ENCODE data around the gene CEACAM18. TPM values are rescaled to one million over a fixed set of nuclear protein-coding genes. Genes with fewer than 3 reads are reported as not detected.

Gene CEACAM18
- total RNA-seq, 1 donor from 2014 or later: not detected

DNA sequence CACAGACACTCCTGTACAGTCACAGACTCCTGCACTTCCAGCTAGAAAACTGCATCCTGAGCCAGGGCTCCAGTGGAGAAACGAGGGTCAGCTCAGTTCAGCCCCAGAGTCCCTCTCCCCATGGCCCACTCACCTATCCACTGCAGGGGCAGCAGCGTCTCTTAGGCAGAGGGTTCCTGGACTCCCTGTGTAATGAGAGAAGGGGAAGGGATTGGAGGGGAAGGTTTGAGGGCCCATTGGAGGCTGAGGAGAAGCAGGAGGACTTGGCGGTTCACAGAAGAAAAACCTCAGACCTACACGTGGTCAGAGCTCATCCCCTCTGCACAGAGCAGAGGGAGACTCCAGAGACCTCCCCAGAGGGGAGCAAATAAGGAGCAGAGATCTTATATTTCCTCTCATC lies 9.2 kb upstream of the CEACAM18 start:
- H3K27me3 Mint-ChIP-seq (ENCODE audit: low read depth): peaks cover 12% of the 10 kb centered on the region
- H3K4me3 Mint-ChIP-seq (ENCODE audit: unreplicated experiment): no peak overlapping the region
- H3K36me3 Mint-ChIP-seq (ENCODE audit: low read depth): no peaks in the 10 kb centered on the region
- peaks cover 3% of the 10 kb centered on the region for H3K9me3 Mint-ChIP-seq (ENCODE audit: low read depth)
- H3K4me1 Mint-ChIP-seq (ENCODE audit: low read depth): no peaks in the 10 kb centered on the region
- H3K27ac Mint-ChIP-seq (ENCODE audit: unreplicated experiment): no peak overlapping the region
- TF ChIP-seq, protein P1, sequence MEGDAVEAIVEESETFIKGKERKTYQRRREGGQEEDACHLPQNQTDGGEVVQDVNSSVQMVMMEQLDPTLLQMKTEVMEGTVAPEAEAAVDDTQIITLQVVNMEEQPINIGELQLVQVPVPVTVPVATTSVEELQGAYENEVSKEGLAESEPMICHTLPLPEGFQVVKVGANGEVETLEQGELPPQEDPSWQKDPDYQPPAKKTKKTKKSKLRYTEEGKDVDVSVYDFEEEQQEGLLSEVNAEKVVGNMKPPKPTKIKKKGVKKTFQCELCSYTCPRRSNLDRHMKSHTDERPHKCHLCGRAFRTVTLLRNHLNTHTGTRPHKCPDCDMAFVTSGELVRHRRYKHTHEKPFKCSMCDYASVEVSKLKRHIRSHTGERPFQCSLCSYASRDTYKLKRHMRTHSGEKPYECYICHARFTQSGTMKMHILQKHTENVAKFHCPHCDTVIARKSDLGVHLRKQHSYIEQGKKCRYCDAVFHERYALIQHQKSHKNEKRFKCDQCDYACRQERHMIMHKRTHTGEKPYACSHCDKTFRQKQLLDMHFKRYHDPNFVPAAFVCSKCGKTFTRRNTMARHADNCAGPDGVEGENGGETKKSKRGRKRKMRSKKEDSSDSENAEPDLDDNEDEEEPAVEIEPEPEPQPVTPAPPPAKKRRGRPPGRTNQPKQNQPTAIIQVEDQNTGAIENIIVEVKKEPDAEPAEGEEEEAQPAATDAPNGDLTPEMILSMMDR (IDR thresholded peaks at IDR 0.05): no peak
- DNase-seq (ENCODE audit: low spot score): no peak

DNA sequence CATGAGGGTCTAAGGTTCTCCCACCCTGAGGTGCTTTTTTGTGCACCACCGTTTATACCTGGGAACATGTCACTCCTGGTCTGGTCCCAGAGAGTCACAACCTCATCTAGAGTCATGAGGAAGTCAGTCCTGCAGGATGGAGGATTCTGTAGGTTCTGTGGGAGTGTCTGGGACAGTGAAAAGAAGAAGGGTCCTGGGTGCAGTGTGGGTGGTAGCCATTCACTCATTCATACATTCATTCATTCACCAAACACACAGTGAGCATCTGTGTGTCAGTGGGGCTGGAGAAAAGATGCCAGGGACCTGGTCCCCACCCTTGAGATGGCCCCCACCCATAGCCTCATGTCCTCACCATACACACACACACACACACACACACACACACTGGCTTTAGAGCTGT lies 8.7 kb upstream of the CEACAM18 start:
- no peak for DNase-seq (ENCODE audit: low spot score)
- Mint-ChIP-seq H3K9me3 (ENCODE audit: low read depth) (peaks cover 3% of the 10 kb centered on the region), H3K27me3 (ENCODE audit: low read depth) (peaks cover 12% of the 10 kb centered on the region)

DNA sequence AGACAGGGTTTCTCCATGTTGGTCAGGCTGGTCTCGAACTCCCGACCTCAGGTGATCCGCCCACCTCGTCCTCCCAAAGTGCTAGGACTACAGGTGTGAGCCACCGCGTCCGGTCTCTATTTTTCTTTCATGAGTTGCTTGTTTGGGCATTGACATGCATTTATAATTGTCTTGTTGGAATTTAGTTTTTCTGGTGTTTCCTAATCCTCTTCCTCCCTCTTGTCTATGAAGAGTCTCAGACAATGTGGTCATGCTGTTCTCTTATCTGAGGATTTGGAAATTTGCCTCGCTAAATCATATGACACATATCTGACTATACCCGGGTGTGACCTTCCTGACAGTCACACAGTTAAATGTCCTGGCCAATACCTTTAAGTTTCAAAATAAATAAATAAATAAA lies 7.4 kb upstream of the CEACAM18 start:
- peaks cover 9% of the 10 kb centered on the region for H3K27me3 Mint-ChIP-seq (ENCODE audit: low read depth)
- no peak overlapping the region for H3K4me3 Mint-ChIP-seq (ENCODE audit: unreplicated experiment)
- H3K4me1 Mint-ChIP-seq (ENCODE audit: low read depth): no peaks in the 10 kb centered on the region
- TF ChIP-seq, protein P1 (IDR thresholded peaks at IDR 0.05): no peak
- H3K36me3 Mint-ChIP-seq (ENCODE audit: low read depth): no peaks in the 10 kb centered on the region
- DNase-seq (ENCODE audit: low spot score): no peak
- no peaks in the 10 kb centered on the region for H3K9me3 Mint-ChIP-seq (ENCODE audit: low read depth)
- no peak overlapping the region for H3K27ac Mint-ChIP-seq (ENCODE audit: unreplicated experiment)

More for the DNA sequence above, 8.7 kb upstream of the CEACAM18 start:
- no peaks in the 10 kb centered on the region for H3K36me3 Mint-ChIP-seq (ENCODE audit: low read depth)
- H3K4me3 Mint-ChIP-seq (ENCODE audit: unreplicated experiment): no peak overlapping the region
- TF ChIP-seq, protein P1 (IDR thresholded peaks at IDR 0.05): no peak
- no peak overlapping the region for H3K27ac Mint-ChIP-seq (ENCODE audit: unreplicated experiment)
- H3K4me1 Mint-ChIP-seq (ENCODE audit: low read depth): no peaks in the 10 kb centered on the region

DNA sequence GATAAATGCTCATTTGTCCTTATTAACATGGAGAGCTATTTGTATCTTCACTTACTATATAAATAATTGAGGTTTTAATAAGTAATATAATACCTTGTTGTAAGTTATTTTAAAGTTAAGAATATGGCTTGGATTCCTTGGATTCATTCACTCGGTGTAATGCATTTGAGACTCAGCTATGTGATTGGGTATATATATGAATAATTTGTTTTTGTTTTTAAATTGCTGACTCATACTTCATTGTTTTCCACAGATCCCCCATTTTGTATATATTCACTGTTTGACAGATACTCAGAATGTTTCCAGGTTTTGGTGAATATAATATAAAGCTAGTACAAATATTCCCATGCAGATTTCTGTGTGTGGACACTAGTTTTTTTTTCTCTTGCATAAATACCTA lies 6.8 kb upstream of the CEACAM18 start:
- Mint-ChIP-seq H3K4me3 (ENCODE audit: unreplicated experiment) (no peak overlapping the region), H3K4me1 (ENCODE audit: low read depth) (no peaks in the 10 kb centered on the region), H3K9me3 (ENCODE audit: low read depth) (no peaks in the 10 kb centered on the region), H3K27ac (ENCODE audit: unreplicated experiment) (no peak overlapping the region), H3K27me3 (ENCODE audit: low read depth) (peaks cover 8% of the 10 kb centered on the region), H3K36me3 (ENCODE audit: low read depth) (no peaks in the 10 kb centered on the region)
- TF ChIP-seq, protein P1 (IDR thresholded peaks at IDR 0.05): no peak
- DNase-seq (ENCODE audit: low spot score): no peak

DNA sequence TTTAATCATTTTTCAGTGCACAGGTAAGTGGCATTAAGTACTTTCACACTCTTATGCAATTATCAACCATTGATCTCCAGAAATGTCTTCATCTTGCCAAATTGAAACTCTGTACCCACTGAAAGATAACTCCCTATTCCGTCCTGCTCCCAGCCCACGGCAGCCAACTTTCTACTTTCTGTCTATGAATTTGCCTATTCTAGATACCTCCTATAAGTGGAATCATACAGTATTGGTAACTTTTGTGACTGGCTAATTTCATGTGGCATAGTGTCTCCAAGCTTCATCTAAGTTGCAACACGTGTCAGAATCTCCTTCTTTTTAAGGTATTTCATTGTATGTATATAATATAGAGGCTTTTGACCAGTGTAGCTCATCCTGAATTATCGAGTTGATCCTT lies 5.7 kb upstream of the CEACAM18 start:
- H3K27me3 Mint-ChIP-seq (ENCODE audit: low read depth): peaks cover 7% of the 10 kb centered on the region
- H3K9me3 Mint-ChIP-seq (ENCODE audit: low read depth): no peaks in the 10 kb centered on the region
- no peak overlapping the region for H3K27ac Mint-ChIP-seq (ENCODE audit: unreplicated experiment)
- TF ChIP-seq, protein P1 (IDR thresholded peaks at IDR 0.05): no peak
- no peak overlapping the region for H3K4me3 Mint-ChIP-seq (ENCODE audit: unreplicated experiment)
- DNase-seq (ENCODE audit: low spot score): no peak
- H3K36me3 Mint-ChIP-seq (ENCODE audit: low read depth): no peaks in the 10 kb centered on the region
- no peaks in the 10 kb centered on the region for H3K4me1 Mint-ChIP-seq (ENCODE audit: low read depth)
